GM23338 (cell line): Measurements from ENCODE around the gene PRUNE1. TPM values are rescaled to one million over a fixed set of nuclear protein-coding genes. Genes with fewer than 3 reads are reported as not detected.

Experiments used
- ATAC-seq: fragments of 200-7000 bp; cut with Tn5 transposase; 3 replicates; pipeline ENCODE4 v1.9.1; 2020
- DNase-seq: peaks from one replicate; pipeline ENCODE4 v3.0.0-alpha.2; 2015; ENCODE audit warnings: low spot score
- H2AFZ ChIP-seq: fragments of 200-600 bp; sonication (generic); 2 replicates; pipeline ENCODE4 v1.8.0; 2016; ENCODE audit warnings: antibody characterized with exemption, mild to moderate bottlenecking, moderate library complexity
- H3F3A ChIP-seq: fragments of 200-600 bp; sonication (generic); replicated peaks from 2 replicates; pipeline ENCODE4 v1.8.0; 2017; ENCODE audit warnings: antibody characterized with exemption, mixed run types, low read depth
- H3K27ac ChIP-seq: fragments of 200-600 bp; sonication (generic); 2 replicates; pipeline ENCODE4 v1.6.1; 2016; ENCODE audit warnings: low read depth
- H3K27me3 ChIP-seq: fragments of 200-600 bp; sonication (generic); 2 replicates; pipeline ENCODE4 v1.8.0; 2016; ENCODE audit warnings: mild to moderate bottlenecking, mixed run types, moderate library complexity; ENCODE audit not compliant: insufficient read depth
- H3K36me3 ChIP-seq: fragments of 200-600 bp; sonication (generic); 2 replicates; pipeline ENCODE4 v1.8.0; 2016; ENCODE audit warnings: mild to moderate bottlenecking; ENCODE audit not compliant: insufficient read depth
- H3K4me1 ChIP-seq: fragments of 200-600 bp; sonication (generic); 2 replicates; pipeline ENCODE4 v1.8.0; 2016; ENCODE audit warnings: mild to moderate bottlenecking, moderate library complexity; ENCODE audit not compliant: insufficient read depth
- H3K4me2 ChIP-seq: fragments of 200-600 bp; sonication (generic); 2 replicates; pipeline ENCODE4 v1.7.1; 2017; ENCODE audit warnings: mixed run types
- H3K4me3 ChIP-seq: fragments of 200-600 bp; sonication (generic); 2 replicates; pipeline ENCODE4 v1.6.1; 2016; ENCODE audit warnings: mixed run types
- H3K79me2 ChIP-seq: fragments of 200-600 bp; sonication (generic); replicated peaks from 2 replicates; pipeline ENCODE4 v1.8.0; 2017; ENCODE audit warnings: mild to moderate bottlenecking; ENCODE audit not compliant: insufficient read depth
- H3K9me2 ChIP-seq: fragments of 200-600 bp; sonication (generic); 2 replicates; pipeline ENCODE4 v1.8.0; 2017; ENCODE audit not compliant: insufficient read depth
- H4K20me1 ChIP-seq: fragments of 200-600 bp; sonication (generic); replicated peaks from 2 replicates; pipeline ENCODE4 v1.8.0; 2017; ENCODE audit warnings: mild to moderate bottlenecking; ENCODE audit not compliant: insufficient read depth
- H3K27ac Mint-ChIP-seq: 2 replicates; pipeline ENCODE4 v1.8.0; 2020; ENCODE audit warnings: inconsistent platforms, mild to moderate bottlenecking, moderate library complexity, mixed read lengths
- H3K27me3 Mint-ChIP-seq: 3 replicates; pipeline ENCODE4 v1.8.0; 2022; ENCODE audit warnings: low read depth, mild to moderate bottlenecking, moderate library complexity, mixed read lengths, inconsistent platforms; ENCODE audit not compliant: insufficient read depth, poor library complexity
- H3K36me3 Mint-ChIP-seq: 3 replicates; pipeline ENCODE4 v1.8.0; 2021; ENCODE audit warnings: low read depth, mild to moderate bottlenecking, inconsistent platforms, moderate library complexity, mixed read lengths
- H3K4me1 Mint-ChIP-seq: 3 replicates; pipeline ENCODE4 v1.8.0; 2020; ENCODE audit warnings: mild to moderate bottlenecking, inconsistent platforms, mixed read lengths
- H3K4me3 Mint-ChIP-seq: 3 replicates; pipeline ENCODE4 v1.8.0; 2021; ENCODE audit warnings: moderate library complexity, mild to moderate bottlenecking, inconsistent platforms, mixed read lengths
- H3K9me3 Mint-ChIP-seq: 3 replicates; pipeline ENCODE4 v1.8.0; 2020; ENCODE audit warnings: moderate library complexity, mild to moderate bottlenecking, inconsistent platforms, mixed read lengths
- CREB1 ChIP-seq: fragments of 250-450 bp; sonication (Bioruptor Pico); IDR thresholded peaks from 2 replicates; pipeline ENCODE4 v1.5.0; 2020; ENCODE audit warnings: low read depth, mild to moderate bottlenecking, moderate library complexity
- EZH2 ChIP-seq: fragments of 200-600 bp; sonication (generic); IDR thresholded peaks from one replicate; pipeline ENCODE4 v1.8.0; 2017; ENCODE audit warnings: antibody characterized with exemption, mild to moderate bottlenecking, low read depth; ENCODE audit not compliant: unreplicated experiment
- EZH2phosphoT487 ChIP-seq: fragments of 200-600 bp; sonication (generic); IDR thresholded peaks from one replicate; pipeline ENCODE4 v1.8.1; 2018; ENCODE audit warnings: antibody characterized with exemption; ENCODE audit not compliant: unreplicated experiment
- JUNB ChIP-seq: IDR thresholded peaks from one replicate; pipeline ENCODE4 v1.6.1; 2016; ENCODE audit warnings: antibody characterized with exemption; ENCODE audit not compliant: unreplicated experiment
- NANOG ChIP-seq: IDR thresholded peaks from 2 replicates; pipeline ENCODE4 v1.6.1; 2016; ENCODE audit warnings: antibody characterized with exemption, borderline replicate concordance
- POLR2AphosphoS5 ChIP-seq: IDR thresholded peaks from 2 replicates; pipeline ENCODE4 v1.6.1; 2016; ENCODE audit warnings: antibody characterized with exemption, low read depth
- STAT1 ChIP-seq: IDR thresholded peaks from one replicate; pipeline ENCODE4 v1.6.1; 2016; ENCODE audit warnings: antibody characterized with exemption; ENCODE audit not compliant: unreplicated experiment
- ZNF114 ChIP-seq: fragments of 250-450 bp; sonication (Bioruptor Pico); IDR thresholded peaks from 2 replicates; pipeline ENCODE4 v1.5.0; 2020; ENCODE audit warnings: mild to moderate bottlenecking, moderate library complexity
- ZNF331 ChIP-seq: fragments of 250-450 bp; sonication (Bioruptor Pico); IDR thresholded peaks from 2 replicates; pipeline ENCODE4 v1.5.0; 2020; ENCODE audit warnings: low read depth, mild to moderate bottlenecking, moderate library complexity
- polyA plus RNA-seq: library from polyadenylated mRNA; unstranded; fragments of >200 nt; fragmentation: Nextera tagmentation; extraction: Ambion mirVana; gene quantifications from 2 replicates; pipeline ENCODE4 v1.2.1, GENCODE V29; 2016
- total RNA-seq: library from RNA; depleted of rRNA; stranded (reverse); fragments of >200 nt; shearing (Covaris generic); gene quantifications from 2 replicates; pipeline ENCODE4 v1.2.3, GENCODE V29; 2014
- TF ChIP-seq, protein P1 (sequence below), 2 experiments: fragments of 200-600 bp in 1 of 2; sonication (generic) in 1 of 2; conservative IDR thresholded peaks; 2 replicates each; pipeline versions ENCODE4 v1.5.1 to v1.6.1; 2016 to 2017; ENCODE audit warnings: antibody characterized with exemption in 2 of 2, low read depth in 2 of 2, mild to moderate bottlenecking in 2 of 2, moderate library complexity in 1 of 2
- TF ChIP-seq, protein P2 (sequence below): IDR thresholded peaks from 2 replicates; pipeline ENCODE4 v1.6.1; 2016; ENCODE audit warnings: antibody characterized with exemption
- TF ChIP-seq, protein P3 (sequence below): IDR thresholded peaks from one replicate; pipeline ENCODE4 v1.6.1; 2018; ENCODE audit warnings: antibody characterized with exemption; ENCODE audit not compliant: unreplicated experiment
- TF ChIP-seq, protein P4 (sequence below): fragments of 250-450 bp; sonication (Bioruptor Pico); IDR thresholded peaks from 2 replicates; pipeline ENCODE4 v1.5.0; 2020; ENCODE audit warnings: mild to moderate bottlenecking, moderate library complexity

The PRUNE1 gene
- total and polyA plus RNA-seq, 2 experiments from 2014 or later = 14.7 to 33.2 TPM

DNA sequence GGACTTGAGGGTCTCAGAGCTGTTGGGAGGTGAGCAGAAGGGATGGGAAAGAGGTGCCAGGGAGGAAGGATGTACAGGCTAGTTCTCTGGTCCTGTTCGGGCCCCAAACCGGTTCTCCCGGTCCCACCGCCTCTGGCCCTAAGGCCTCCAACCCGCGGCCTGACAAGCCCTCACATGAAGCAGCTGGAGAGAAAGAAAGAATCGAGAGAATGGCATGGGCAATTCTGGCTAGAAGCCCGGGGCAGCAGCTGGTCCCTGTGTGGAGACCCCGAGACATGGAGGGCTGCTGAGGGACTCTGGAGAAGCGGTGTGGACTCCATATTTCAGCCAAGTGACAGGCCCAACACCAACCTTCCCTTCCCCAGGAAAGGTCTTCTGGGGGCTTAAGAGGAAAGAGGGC is 50.4 kb downstream of the PRUNE1 start:
- peak overlapping the region; percentile 87 for H3K4me2 ChIP-seq
- no peaks in the 10 kb centered on the region; the same call in 2 of the 3 replicates for H3K9me3 Mint-ChIP-seq
- peaks cover 26% of the 10 kb centered on the region for H3K4me1 ChIP-seq
- H3K36me3 Mint-ChIP-seq = peaks cover 50% of the 10 kb centered on the region
- H3K27me3 ChIP-seq = no peaks in the 10 kb centered on the region
- peak overlapping the region; percentile 72 for H3K4me3 ChIP-seq
- ATAC-seq (peak; percentile 40), DNase-seq (peak; percentile 76)
- H3K27ac ChIP-seq = peak overlapping the region; percentile 86
- peak overlapping the region; percentile 93 for H3K27ac Mint-ChIP-seq
- peaks cover 40% of the 10 kb centered on the region for H3K4me1 Mint-ChIP-seq
- H3K79me2 ChIP-seq = peaks cover 77% of the 10 kb centered on the region
- no peak overlapping the region for H2AFZ ChIP-seq
- H3K4me3 Mint-ChIP-seq = peak overlapping the region; percentile 90
- TF ChIP-seq EZH2 = no peak
- no peak for TF ChIP-seq POLR2AphosphoS5
- TF ChIP-seq, protein P1, sequence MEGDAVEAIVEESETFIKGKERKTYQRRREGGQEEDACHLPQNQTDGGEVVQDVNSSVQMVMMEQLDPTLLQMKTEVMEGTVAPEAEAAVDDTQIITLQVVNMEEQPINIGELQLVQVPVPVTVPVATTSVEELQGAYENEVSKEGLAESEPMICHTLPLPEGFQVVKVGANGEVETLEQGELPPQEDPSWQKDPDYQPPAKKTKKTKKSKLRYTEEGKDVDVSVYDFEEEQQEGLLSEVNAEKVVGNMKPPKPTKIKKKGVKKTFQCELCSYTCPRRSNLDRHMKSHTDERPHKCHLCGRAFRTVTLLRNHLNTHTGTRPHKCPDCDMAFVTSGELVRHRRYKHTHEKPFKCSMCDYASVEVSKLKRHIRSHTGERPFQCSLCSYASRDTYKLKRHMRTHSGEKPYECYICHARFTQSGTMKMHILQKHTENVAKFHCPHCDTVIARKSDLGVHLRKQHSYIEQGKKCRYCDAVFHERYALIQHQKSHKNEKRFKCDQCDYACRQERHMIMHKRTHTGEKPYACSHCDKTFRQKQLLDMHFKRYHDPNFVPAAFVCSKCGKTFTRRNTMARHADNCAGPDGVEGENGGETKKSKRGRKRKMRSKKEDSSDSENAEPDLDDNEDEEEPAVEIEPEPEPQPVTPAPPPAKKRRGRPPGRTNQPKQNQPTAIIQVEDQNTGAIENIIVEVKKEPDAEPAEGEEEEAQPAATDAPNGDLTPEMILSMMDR (conservative IDR thresholded peaks at IDR 0.05; ENCODE audit: low read depth in 2 of 2) = no peak
- TF ChIP-seq STAT1 = no peak
- TF ChIP-seq CREB1 (CRISPR knock-in tag) = no peak
- TF ChIP-seq, protein P2, sequence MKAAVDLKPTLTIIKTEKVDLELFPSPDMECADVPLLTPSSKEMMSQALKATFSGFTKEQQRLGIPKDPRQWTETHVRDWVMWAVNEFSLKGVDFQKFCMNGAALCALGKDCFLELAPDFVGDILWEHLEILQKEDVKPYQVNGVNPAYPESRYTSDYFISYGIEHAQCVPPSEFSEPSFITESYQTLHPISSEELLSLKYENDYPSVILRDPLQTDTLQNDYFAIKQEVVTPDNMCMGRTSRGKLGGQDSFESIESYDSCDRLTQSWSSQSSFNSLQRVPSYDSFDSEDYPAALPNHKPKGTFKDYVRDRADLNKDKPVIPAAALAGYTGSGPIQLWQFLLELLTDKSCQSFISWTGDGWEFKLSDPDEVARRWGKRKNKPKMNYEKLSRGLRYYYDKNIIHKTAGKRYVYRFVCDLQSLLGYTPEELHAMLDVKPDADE = no peak
- no peak for TF ChIP-seq JUNB
- TF ChIP-seq, protein P3, sequence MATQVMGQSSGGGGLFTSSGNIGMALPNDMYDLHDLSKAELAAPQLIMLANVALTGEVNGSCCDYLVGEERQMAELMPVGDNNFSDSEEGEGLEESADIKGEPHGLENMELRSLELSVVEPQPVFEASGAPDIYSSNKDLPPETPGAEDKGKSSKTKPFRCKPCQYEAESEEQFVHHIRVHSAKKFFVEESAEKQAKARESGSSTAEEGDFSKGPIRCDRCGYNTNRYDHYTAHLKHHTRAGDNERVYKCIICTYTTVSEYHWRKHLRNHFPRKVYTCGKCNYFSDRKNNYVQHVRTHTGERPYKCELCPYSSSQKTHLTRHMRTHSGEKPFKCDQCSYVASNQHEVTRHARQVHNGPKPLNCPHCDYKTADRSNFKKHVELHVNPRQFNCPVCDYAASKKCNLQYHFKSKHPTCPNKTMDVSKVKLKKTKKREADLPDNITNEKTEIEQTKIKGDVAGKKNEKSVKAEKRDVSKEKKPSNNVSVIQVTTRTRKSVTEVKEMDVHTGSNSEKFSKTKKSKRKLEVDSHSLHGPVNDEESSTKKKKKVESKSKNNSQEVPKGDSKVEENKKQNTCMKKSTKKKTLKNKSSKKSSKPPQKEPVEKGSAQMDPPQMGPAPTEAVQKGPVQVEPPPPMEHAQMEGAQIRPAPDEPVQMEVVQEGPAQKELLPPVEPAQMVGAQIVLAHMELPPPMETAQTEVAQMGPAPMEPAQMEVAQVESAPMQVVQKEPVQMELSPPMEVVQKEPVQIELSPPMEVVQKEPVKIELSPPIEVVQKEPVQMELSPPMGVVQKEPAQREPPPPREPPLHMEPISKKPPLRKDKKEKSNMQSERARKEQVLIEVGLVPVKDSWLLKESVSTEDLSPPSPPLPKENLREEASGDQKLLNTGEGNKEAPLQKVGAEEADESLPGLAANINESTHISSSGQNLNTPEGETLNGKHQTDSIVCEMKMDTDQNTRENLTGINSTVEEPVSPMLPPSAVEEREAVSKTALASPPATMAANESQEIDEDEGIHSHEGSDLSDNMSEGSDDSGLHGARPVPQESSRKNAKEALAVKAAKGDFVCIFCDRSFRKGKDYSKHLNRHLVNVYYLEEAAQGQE = no peak
- TF ChIP-seq ZNF114 = no peak
- no peak for TF ChIP-seq EZH2phosphoT487
- TF ChIP-seq ZNF331 = no peak
- TF ChIP-seq NANOG = no peak
- TF ChIP-seq, protein P4, sequence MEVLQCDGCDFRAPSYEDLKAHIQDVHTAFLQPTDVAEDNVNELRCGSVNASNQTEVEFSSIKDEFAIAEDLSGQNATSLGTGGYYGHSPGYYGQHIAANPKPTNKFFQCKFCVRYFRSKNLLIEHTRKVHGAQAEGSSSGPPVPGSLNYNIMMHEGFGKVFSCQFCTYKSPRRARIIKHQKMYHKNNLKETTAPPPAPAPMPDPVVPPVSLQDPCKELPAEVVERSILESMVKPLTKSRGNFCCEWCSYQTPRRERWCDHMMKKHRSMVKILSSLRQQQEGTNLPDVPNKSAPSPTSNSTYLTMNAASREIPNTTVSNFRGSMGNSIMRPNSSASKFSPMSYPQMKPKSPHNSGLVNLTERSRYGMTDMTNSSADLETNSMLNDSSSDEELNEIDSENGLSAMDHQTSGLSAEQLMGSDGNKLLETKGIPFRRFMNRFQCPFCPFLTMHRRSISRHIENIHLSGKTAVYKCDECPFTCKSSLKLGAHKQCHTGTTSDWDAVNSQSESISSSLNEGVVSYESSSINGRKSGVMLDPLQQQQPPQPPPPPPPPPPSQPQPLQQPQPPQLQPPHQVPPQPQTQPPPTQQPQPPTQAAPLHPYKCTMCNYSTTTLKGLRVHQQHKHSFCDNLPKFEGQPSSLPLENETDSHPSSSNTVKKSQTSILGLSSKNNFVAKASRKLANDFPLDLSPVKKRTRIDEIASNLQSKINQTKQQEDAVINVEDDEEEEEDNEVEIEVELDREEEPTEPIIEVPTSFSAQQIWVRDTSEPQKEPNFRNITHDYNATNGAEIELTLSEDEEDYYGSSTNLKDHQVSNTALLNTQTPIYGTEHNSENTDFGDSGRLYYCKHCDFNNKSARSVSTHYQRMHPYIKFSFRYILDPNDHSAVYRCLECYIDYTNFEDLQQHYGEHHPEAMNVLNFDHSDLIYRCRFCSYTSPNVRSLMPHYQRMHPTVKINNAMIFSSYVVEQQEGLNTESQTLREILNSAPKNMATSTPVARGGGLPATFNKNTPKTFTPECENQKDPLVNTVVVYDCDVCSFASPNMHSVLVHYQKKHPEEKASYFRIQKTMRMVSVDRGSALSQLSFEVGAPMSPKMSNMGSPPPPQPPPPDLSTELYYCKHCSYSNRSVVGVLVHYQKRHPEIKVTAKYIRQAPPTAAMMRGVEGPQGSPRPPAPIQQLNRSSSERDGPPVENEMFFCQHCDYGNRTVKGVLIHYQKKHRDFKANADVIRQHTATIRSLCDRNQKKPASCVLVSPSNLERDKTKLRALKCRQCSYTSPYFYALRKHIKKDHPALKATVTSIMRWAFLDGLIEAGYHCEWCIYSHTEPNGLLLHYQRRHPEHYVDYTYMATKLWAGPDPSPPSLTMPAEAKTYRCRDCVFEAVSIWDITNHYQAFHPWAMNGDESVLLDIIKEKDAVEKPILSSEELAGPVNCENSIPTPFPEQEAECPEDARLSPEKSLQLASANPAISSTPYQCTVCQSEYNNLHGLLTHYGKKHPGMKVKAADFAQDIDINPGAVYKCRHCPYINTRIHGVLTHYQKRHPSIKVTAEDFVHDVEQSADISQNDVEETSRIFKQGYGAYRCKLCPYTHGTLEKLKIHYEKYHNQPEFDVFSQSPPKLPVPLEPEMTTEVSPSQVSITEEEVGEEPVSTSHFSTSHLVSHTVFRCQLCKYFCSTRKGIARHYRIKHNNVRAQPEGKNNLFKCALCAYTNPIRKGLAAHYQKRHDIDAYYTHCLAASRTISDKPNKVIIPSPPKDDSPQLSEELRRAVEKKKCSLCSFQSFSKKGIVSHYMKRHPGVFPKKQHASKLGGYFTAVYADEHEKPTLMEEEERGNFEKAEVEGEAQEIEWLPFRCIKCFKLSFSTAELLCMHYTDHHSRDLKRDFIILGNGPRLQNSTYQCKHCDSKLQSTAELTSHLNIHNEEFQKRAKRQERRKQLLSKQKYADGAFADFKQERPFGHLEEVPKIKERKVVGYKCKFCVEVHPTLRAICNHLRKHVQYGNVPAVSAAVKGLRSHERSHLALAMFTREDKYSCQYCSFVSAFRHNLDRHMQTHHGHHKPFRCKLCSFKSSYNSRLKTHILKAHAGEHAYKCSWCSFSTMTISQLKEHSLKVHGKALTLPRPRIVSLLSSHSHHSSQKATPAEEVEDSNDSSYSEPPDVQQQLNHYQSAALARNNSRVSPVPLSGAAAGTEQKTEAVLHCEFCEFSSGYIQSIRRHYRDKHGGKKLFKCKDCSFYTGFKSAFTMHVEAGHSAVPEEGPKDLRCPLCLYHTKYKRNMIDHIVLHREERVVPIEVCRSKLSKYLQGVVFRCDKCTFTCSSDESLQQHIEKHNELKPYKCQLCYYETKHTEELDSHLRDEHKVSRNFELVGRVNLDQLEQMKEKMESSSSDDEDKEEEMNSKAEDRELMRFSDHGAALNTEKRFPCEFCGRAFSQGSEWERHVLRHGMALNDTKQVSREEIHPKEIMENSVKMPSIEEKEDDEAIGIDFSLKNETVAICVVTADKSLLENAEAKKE = no peak
- H4K20me1 ChIP-seq = peaks cover 27% of the 10 kb centered on the region
- H3F3A ChIP-seq = peaks cover 22% of the 10 kb centered on the region; the same call in 1 of the 2 replicates
- no peaks in the 10 kb centered on the region for H3K9me2 ChIP-seq
- peaks cover 18% of the 10 kb centered on the region for H3K27me3 Mint-ChIP-seq
- peaks cover 22% of the 10 kb centered on the region for H3K36me3 ChIP-seq
